K562 (cell line): ENCODE measurements around the gene PHYHD1. TPM values are rescaled to one million over a fixed set of nuclear protein-coding genes. Genes with fewer than 3 reads are reported as not detected.
A peak's percentile ranks its signal among the peaks of the same experiment; 100 is the strongest.

Experiments used
- ATF7 ChIP-seq: fragments of 450-650 bp; IDR thresholded peaks from 2 replicates; pipeline ENCODE4 v1.7.1; 2014; ENCODE audit warnings: mild to moderate bottlenecking, moderate library complexity
- BRF2 ChIP-seq: IDR thresholded peaks from 3 replicates; pipeline ENCODE4 v1.6.1; 2011; ENCODE audit warnings: borderline replicate concordance, mild to moderate bottlenecking; ENCODE audit not compliant: insufficient read length, insufficient read depth
- CHD2 ChIP-seq: IDR thresholded peaks from 2 replicates; pipeline ENCODE4 v1.6.1; 2011; ENCODE audit warnings: low read depth, low read length
- E2F8 ChIP-seq: fragments of 450-650 bp; IDR thresholded peaks from 2 replicates; pipeline ENCODE4 v1.7.1; 2018; ENCODE audit warnings: mild to moderate bottlenecking, low read depth; ENCODE audit not compliant: partially characterized antibody
- GABPA ChIP-seq: fragments of 200-800 bp; sonication (Bioruptor generic); conservative IDR thresholded peaks from 2 replicates; pipeline ENCODE4 v1.6.1; 2016; ENCODE audit warnings: low read depth, missing genetic modification characterization, missing compliant biosample characterization
- GMEB1 ChIP-seq: fragments of 250-450 bp; sonication (Bioruptor Pico); IDR thresholded peaks from 2 replicates; pipeline ENCODE4 v1.4.0; 2020; ENCODE audit warnings: mild to moderate bottlenecking
- HMGN3 ChIP-seq: IDR thresholded peaks from 2 replicates; pipeline ENCODE4 v1.6.1; 2011; ENCODE audit warnings: borderline replicate concordance, low read depth, mild to moderate bottlenecking, mixed read lengths, low read length; ENCODE audit not compliant: insufficient read length; ENCODE audit errors: extremely low read depth
- MYC ChIP-seq, 2 experiments: fragments of 250-450 bp in 1 of 2; sonication (Bioruptor Pico) in 1 of 2; IDR thresholded peaks; 2 replicates each; pipeline versions ENCODE4 v1.5.1 to v1.6.1; 2012 to 2021; ENCODE audit warnings: low read depth in 2 of 2, borderline replicate concordance in 1 of 2, improper control_type of control experiment in 1 of 2, low read length in 1 of 2, mild to moderate bottlenecking in 1 of 2, moderate library complexity in 1 of 2
- NEUROD1 ChIP-seq: fragments of 150-350 bp; IDR thresholded peaks from 2 replicates; pipeline ENCODE4 v1.6.1; 2014; ENCODE audit warnings: borderline replicate concordance, low read length, low read depth; ENCODE audit not compliant: partially characterized antibody
- NR0B1 ChIP-seq: fragments of 450-650 bp; IDR thresholded peaks from one replicate; pipeline ENCODE4 v1.6.1; 2018; ENCODE audit warnings: mild to moderate bottlenecking, moderate library complexity; ENCODE audit not compliant: partially characterized antibody
- RBM22 ChIP-seq: fragments of 200-400 bp; formaldehyde crosslinking; IDR thresholded peaks from 2 replicates; pipeline ENCODE4 v1.6.1; 2018; ENCODE audit warnings: low read length, low read depth; ENCODE audit not compliant: poor library complexity, severe bottlenecking
- TCFL5 ChIP-seq: fragments of 250-450 bp; sonication (Bioruptor Pico); conservative IDR thresholded peaks from 2 replicates; pipeline ENCODE4 v1.6.1; 2021; ENCODE audit warnings: mild to moderate bottlenecking, moderate library complexity, matching md5 sums
- TFE3 ChIP-seq: fragments of 450-650 bp; formaldehyde crosslinking; IDR thresholded peaks from 2 replicates; pipeline ENCODE4 v1.4.0; 2020; ENCODE audit warnings: mild to moderate bottlenecking, mixed read lengths
- ZNF436 ChIP-seq: fragments of 250-450, 450-650 bp; sonication (Bioruptor Pico); formaldehyde crosslinking; IDR thresholded peaks from 2 replicates; pipeline ENCODE4 v1.7.0; 2020; ENCODE audit warnings: mild to moderate bottlenecking
- polyA plus RNA-seq, 8 experiments: library from polyadenylated mRNA; depleted of rRNA in 4 of 8; stranded (reverse) in 5 of 8; unstranded in 3 of 8; fragments of >200 nt; fragmentation: Nextera tagmentation in 2 of 8; fragmentation: Illumina TruSeq in 1 of 8; extraction: Ambion mirVana in 2 of 8; extraction: Trizol in 1 of 8; gene quantifications; 2 replicates each; pipeline versions ENCODE4 v1.2.1 to v1.2.3, GENCODE V29; 2011 to 2014; ENCODE audit warnings: inconsistent platforms in 1 of 8, missing spikeins in 1 of 8
- total RNA-seq, 7 experiments: library from RNA; depleted of rRNA in 6 of 7; stranded (reverse); fragments of >200 nt in 6 of 7; fragmentation: Illumina TruSeq in 2 of 7; extraction: Trizol in 2 of 7; gene quantifications; 2 replicates each; pipeline versions ENCODE4 v1.2.1 to v1.2.3, GENCODE V29; 2011 to 2021; ENCODE audit warnings: low replicate concordance in 1 of 7

Gene PHYHD1
- total and polyA plus RNA-seq, 9 of the 15 experiments (the other 6 are each of a cell fraction or from before 2014, with no cell fraction given): 0.36 to 1.3 (median 0.80) TPM

GRCh38 chr9:128947527-128948301 lies 26.9 kb downstream of the PHYHD1 start, which contains the start of the genes DOLK and NUP188 (continued):
- peak; percentile 17 for TF ChIP-seq E2F8
- peak; percentile 31; the same call in 1 of the 2 replicates for TF ChIP-seq ZNF436 (CRISPR knock-in tag)
- no peak for TF ChIP-seq BRF2
- 0 out of 2 replicates have a peak, but pooled peaks have one; percentile 39 for TF ChIP-seq CHD2
- peak; percentile 68 for TF ChIP-seq NEUROD1
- TF ChIP-seq TCFL5 (CRISPR knock-in tag): no peak
- TF ChIP-seq GMEB1: peak; percentile 77
- TF ChIP-seq TFE3 (CRISPR knock-in tag): peak; percentile 100
- no peak for TF ChIP-seq NR0B1
- TF ChIP-seq ATF7: peak; percentile 63; the same call in 1 of the 2 replicates
- TF ChIP-seq HMGN3: peak; percentile 84
- TF ChIP-seq MYC (IDR thresholded peaks at IDR 0.05; ENCODE audit: low read depth, low read length): peak; percentile 78
- TF ChIP-seq MYC (CRISPR knock-in tag; IDR thresholded peaks at IDR 0.05; ENCODE audit: borderline replicate concordance, low read depth): no peak; the same call in 1 of the 2 replicates
- peak; percentile 60 for TF ChIP-seq RBM22
- TF ChIP-seq GABPA (tag): peak; percentile 32; the same call in 1 of the 2 replicates
